Dermis microvascular lymphatic vessel endothelial cell (primary cell): ENCODE measurements around the gene B9D1. TPM values are rescaled to one million over a fixed set of nuclear protein-coding genes. Genes with fewer than 3 reads are reported as not detected.
"Not testable (repeated sequence)": the region's sequence is repeated elsewhere in the genome, so short reads cannot be mapped to it uniquely, and the experiment has no call there.

ENCODE experiments used
- DNase-seq, 2 donors: peaks; one replicate each; pipeline versions ENCODE4 v3.0.0 to v3.0.0-alpha.2; 2010; ENCODE audit warnings: low read depth in 2 of 2
- total RNA-seq: library from RNA; depleted of rRNA; stranded (reverse); fragments of >200 nt; gene quantifications from 2 replicates; pipeline ENCODE4 v1.2.1, GENCODE V29; 2014

The B9D1 gene
- total RNA-seq, 1 donor from 2014 or later = 17.2 TPM

DNA sequence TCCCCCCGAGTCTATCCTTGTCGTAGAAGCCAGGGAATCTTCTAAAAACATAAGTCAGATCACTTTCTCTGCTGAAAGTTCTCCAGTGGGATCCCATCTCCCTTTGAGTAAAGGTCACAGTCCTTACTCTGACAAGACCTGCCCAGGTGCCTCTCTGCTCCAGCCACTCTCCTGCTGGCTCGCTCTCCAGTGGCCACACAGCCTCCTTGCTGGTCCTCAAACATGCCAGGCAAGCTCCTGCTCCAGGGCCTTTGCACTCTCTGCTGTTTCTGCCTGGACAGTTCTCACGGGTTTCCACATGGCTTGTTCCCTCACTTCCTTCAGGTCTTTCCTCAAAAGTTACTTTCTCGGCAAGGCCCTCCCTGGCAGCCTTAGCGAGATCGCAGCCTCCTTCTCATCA, 3.4 kb downstream of the B9D1 start:
- no peak for DNase-seq

DNA sequence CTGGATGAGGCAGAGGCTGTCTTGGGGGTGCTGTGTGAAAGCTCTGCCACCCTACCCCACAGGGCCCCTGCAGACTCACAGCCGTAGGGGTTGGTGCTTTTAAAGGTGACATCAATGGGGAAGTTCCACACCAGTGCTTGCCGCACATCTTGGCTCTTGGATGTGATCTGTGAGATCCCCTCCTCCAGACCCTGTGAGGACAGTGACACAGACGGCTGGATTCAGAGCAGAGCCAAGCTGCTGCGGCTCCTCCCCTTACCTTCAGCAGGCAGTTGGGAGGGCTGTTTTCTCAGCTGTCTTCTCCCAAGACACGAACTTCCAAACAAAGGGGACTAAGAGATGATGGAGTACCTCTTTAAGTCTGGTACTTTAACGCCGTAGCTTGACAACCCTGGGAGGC, 4.8 kb downstream of the B9D1 start:
- DNase-seq = no peak

DNA sequence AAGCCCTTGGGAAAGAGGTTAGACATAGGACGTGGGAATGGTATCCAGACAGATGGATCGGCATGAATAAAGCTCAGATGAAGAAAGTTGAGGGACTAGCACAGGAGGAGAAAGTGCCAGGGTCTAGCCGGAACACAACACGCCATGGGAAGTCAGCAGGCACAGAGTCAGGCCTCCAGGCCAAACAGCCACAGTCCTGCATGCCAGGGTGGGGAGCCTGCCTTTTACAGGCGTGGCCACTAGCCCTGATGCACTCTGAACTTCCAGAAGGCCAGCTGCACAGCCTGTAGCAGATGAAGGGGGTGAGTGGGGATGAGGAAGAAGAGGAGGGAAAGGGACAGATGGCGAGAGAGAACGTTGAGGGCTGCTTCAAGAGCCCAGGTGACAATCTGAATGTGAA, 5.2 kb downstream of the B9D1 start:
- DNase-seq = no peak

DNA sequence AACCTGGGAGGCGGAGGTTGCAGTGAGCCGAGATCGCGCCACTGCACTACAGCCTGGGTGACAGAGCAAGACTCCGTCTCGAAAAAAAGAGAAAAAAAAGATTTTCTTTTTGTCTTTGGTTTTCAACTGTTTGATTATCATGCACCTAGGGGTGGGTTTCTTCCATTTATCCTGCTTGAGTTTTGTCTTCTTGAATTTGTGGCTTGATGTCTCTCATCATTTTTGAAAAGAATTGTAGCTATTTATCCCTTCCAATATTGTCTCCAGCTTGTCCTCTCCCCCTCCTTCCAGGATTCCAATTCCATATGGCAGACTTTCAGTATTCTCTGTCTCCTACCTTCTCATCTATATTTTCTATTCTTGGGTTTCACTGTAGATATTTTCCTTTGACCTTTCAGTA, 7.8 kb downstream of the B9D1 start:
- DNase-seq = no peak

DNA sequence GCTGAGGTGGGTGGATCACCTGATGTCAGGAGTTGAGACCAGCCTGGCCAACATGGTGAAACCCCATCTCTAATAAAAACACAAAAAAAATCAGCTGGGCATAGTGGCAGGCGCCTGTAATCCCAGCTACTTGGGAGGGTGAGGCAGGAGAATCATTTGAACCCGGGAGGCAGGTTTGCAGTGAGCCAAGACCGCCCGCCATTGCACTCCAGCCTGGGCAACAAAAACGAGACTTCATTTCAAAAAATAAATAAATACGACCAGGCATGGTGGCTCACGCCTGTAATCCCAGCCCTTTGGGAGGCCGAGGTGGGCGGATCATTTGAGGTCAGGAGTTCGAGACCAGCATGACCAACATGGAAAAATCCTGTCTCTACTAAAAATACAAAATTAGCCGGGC, 9.1 kb downstream of the B9D1 start:
- DNase-seq = not testable (repeated sequence)

DNA sequence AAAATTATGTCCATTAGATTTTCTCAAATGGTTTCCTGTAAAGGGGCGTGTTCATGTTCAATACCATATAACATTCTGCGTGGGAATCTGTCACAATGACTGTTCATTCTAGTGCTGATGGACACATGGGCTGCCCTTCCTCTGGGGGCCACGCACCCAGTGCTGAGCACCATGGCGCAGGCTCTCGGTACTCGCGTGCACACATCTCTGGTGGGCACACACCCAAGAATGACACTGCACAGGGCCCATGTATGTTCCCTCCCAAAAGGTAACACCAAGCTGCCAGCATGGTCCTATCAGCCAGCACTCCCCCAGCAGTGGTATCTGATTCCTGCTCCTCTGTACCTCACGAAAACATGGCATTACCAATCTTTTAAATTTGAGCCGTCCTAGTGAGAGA, 13.7 kb downstream of the B9D1 start:
- DNase-seq = no peak

DNA sequence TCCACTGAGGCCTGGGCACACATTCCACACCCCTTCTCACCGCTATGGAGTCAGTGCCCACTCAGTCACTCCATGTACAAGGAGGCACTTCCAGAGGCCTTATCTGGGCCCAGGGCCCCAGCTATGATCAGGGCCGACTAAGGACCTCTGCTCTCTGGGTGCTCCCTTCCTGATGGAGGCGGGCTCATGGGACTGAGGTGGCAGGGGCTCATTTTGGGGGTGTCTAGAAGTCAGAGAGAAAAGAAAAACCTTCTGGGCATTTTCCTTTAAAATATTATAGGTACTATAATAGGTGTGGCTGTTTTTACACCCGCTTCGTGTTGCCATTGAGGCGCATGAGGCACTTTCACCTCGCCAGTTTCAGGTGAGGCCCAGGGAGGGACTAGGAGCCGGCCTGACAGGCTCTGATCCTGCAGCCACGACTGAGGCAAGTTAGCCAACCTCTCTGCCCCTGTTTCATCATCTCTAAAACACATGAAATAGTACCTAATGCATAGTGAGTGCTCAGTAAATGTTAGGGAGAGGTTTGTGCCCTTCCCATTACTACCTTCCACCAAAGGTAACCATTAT, 14.4 kb downstream of the B9D1 start:
- no peak for DNase-seq

DNA sequence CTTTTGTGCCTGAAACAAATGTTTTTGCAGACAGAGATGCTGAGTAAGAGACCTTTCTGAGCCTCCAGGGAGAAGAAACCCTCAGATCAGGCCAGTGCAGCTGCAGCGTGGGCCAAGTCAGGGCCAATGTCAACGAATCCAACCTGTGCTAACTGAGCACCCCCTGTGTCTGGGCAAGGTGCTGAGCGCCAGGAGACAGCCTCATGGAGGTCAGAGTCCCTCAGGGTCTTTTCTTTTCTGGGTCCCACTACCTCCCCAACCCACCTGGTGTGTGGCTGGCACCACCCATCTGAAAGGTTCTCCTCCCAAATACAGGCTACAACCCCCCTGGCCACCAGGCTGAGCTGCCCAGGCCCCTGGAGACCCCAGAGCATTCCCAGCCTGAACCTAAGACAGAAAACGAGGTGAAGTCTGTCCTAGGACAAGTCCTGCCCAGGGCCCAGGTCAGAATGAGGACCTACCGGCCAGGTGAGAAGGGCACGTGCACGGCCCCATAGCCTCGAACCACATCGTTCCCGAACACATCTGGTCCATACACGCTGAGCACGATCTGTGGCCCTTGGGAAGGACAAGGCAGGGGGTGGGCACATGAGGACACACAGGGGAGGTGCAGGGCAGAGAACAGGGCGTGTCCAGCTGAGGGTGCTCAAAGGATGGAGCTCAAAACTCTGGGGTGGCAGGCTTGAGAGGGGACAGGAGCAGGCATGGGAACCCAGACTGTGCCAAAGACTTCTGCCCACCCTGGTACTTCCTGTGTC, 15.0 kb downstream of the B9D1 start:
- DNase-seq = no peak

DNA sequence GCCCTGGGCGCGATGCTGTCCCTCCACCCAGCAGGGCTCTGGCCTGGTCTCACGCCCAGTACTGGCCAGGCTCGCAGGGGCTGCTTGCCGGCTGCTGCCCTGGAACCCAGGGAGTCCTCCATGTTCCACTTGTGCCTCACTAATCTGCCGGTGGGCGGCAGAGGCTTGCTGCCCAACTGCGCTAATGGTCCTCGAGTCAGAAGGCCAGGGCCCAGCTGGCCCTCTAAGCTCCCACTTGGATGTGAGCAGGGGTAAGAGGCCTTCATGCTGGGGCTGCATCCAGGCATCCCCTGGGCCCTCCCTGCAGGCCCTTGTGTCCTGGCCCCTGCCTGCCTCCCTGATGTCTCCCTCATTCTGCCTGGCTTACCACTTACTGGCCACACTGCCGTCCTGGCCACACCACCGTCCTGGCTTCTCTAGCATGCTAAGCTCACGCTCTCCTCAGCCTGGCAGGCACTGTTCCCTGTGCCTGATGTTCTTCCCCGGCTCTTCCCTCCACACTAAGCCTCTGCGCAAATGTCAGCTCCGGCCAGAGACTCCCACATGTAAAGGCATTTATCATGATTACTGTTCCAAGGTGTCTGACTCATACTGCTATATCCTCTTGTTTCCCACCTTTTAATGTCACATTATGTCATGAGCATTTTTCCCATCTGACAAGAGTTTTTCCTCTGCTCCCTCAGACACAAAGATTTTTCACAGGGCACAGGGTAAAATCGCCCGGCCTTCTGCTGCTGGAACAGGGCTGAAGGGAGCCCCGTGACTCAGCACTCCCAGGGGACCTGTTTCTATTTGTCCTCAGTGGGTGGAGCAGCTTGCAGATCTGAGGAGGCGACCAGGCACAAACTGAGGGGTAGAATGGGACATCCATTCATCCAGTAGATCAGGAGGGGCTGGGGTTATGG, 15.9 kb downstream of the B9D1 start:
- DNase-seq = peak in 1 of 2 donors; percentile 78

DNA sequence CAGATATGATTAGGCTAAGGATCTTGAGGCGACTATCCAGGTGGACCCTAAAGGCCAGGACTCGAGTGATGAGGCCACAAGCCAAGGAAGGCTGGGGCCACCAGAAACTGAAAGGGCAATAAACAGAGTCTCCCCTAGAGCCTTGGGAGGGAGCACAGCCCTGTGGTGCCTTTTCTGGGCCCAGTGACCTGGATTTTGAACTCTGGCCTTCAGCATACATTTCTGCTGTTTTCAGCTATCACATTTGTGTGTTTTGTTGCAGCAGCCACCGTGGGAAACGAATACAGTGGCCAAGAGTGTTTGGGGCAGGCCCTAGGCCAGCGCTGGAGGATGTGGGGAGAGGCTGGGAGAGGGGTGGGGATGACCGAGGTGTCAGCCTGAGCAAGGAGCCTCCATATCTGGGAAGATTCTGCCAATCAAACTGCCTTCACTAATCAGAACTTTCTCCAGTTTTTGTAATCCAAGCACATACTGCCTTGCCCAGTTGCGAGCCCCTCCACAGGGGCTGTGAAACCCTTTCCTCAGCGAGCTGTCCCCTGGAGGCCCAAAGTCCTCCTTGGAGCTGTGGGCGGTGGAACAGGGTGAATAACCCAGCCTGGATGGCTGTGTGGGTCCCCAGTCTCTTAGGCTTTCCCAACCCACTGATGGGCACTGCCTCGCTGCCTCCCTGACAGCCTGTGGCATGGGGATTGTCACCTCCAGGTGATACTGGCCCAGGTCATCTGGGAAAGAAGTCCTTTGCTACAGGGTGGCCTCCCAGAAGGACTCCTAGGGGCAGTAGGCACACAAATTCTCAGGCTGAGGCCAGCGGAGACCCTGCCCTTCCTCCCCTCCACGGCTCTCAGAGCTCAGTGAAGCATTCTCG, 16.8 kb downstream of the B9D1 start:
- no peak for DNase-seq

DNA sequence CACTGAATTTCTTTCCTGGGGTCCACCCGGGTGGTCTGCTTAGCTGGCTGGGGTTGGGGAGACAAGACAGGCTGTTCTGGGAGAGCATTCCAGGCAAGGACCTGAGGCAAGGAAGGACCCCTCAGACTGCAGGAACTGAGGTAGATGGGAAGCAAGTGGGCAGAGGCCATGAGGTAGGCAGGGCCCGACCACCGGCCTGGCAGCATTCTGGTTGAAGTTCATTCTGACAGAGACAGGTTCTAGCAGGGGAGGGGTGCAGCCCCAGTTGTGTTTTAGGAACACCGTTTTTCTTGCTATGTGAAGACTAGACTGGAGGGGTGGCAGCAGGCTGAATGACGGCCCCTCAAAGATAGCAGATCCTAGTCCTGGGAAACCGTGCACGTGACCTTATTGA, 17.5 kb downstream of the B9D1 start:
- DNase-seq = no peak

DNA sequence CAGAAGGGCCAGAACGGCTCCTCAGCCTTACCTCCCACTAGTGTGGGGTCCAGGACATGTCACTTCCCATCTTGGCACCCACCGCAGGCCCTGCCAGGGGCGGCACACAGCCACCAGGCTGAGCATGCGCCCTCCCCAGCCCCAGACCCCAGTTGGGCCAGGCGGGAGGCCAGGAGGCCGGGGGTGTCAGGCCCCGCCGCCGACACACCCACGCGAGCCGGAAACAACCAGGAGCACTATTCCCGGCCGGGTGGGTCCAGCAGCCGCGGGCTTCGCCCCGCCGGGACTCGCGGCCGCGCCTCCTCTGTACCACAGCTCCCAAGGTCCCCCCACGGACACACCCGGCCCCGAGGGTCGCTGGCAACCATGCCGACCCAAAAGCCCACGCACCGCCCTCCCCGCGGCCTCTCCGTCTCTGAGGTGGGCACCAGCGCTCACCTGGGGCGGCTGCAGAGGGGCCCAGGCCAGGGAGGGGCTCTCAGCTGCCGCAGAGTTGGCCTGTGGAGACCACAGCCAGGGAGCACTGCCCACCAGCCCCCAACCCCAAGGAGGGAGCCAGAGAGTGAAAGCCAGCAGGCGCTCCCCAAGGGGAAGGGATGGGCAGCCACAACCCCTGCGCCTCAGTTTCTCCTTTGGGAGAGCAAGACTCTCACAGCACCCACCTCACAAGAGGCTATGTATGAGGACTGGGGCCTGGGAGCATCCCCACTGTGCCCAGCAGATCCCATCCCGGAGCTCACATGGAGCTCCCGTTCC, 18.0 kb downstream of the B9D1 start:
- DNase-seq = no peak

DNA sequence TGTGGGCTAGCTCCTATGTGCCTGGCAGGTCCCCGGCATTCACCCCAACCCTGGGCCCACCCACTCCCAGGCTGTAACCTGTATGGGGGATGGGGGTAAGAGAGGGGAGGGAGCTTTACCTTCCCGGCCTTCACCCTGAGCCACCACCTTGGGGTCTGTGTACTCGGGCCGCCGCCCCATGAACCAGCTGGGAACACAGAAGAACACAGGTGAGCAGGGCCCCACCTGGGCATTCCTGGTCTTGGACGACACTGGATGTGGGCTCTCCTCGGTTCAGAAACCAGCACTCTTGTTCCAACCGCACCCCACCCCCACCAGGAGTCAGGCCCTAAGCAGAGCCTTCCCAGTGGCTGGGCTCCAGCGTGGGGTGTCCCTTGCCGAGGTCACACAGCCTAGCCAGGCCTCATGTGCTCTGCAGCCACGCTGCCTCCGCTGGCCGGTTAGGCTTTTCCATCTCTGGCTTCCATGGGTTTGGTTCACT, 18.8 kb downstream of the B9D1 start:
- no peak for DNase-seq

DNA sequence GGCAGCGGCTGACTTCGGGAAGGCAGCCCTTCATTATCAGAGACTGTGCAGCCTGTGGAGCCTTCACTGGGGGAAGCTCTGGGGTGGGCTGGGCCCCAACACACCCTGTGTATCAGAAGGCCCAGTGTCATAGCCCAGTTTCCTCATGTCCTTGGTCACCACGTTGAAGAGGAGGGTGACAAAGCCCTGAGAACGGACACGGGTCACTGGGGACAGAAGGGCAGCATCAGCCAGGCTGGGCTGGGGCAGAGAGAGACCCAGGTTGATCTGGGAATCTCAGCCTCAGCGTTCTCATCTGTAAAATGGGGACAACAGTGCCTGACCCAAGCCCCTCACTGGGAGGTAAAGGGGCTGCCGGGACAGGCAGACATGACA, 19.3 kb downstream of the B9D1 start:
- DNase-seq = no peak

DNA sequence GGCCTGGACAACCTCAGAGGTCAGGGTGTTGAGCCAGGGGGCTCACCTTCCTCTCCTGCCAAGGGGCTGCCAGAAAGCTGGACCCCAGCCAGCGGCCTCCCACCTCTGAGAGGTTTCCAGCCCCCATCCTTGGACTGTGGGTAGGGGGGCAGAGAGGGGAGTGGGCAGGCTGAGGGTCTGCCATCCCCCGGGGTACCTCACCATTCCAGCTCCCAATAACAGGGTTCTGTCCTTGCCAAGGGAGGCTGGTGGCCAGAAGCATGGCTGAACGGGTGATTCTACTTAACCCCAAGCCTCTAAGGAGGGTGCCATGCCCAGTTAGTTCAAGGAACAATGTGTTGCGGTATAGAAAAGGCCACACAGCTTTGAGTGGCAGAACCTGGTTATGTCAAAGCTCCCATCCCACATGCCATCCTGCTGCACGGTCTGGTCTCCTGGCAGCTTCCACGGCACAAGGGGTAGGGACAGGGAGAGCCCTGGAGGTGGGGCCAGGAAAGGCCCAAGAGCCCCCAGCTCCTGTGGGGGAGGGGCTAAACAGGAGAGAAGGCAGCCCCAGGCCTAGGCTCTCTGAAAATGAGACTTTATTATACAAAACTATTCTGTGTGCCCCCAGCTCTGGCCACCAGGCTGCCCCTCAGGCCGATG, 19.8 kb downstream of the B9D1 start:
- no peak for DNase-seq

DNA sequence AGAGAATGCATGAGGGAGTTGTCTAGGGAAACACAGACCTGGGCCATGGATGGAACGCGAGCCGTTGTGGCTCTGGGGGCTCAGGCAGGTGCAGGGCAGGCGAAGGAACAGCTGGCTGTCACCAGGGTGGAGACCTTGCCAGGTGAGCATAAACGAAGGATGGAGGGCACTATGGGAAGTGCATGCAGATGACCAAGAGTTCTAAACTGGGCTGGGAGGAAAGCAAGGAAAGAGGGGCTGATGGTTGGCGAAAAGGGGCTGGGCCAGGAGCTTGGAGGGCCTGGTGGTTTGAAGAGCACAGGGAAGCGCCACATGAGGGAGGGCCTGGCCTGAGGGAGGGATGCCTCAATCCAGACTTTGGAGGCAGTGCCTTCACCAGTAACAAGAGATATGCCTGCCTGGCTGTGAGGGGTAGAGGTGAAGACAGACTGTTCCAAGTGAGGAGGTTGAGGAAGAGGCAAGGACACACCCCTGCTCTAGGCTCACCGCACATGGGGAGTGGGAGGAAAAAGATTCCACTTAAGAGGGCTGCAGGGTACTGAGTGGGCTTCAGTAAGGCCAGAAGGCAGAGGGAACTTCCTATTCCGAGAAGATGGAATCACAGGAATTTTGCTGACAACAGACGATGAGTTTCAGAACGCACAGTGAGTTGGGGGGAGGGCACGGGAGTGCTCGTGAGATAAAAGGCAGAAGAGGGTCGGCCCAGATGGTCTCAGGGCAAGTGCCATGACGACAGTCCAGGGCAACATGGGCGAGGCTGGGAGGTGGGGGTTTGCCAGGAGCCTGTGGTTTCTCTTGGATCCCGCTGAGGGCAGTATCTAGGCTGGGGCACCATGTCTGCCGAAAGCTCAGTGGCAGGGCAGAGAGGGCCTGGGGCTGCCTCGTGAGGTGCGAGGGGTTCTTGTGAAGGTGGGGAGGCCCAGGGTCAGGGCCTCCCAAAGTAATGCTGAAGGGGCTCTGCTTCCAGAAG, 20.6 kb downstream of the B9D1 start:
- DNase-seq = no peak

DNA sequence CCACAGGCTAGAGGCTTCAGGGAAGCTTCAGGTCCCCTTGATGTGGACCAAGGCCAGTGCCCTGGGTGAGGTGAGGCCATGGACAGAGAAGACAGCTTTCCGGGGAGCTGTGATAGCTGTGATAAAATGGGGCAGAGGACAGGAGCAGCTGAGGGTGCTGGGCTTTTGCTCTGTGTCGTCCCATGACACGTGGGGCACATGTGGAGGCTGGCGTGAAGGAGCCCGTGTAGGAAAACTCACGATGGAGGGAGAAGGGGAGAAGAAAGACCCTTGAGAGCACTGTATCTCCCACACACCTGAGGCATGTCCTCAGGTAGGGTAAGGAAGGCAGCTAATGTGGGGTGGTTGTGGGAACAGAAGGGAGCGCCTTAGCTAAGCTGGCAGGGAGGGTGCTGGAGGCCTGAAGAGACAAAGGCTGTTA, 21.3 kb downstream of the B9D1 start:
- DNase-seq = no peak

DNA sequence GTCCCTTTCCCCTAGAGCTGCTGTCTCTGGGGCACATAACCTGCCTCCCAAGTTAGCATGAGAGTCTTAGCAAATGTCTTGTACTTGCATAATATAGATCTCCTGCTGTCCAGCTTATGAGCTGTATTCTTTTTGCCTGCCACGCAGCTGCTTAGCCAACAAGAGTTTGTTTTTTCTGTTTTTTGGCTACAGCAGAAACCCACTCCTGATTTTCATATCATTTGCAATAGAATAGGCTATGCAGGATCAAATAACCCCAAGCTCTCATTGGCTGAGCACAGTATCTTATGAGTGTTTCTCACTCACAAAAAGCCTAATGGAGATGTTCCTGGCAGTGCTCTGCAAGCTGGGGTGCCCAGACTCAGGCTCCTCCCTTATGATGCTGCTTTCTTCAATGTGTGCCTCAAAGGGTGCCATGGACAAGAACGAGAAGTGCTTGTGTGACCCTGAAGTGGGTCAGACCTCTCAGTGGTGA, 23.1 kb downstream of the B9D1 start:
- no peak for DNase-seq
